Myocyte (in vitro differentiated cells): Measurements from ENCODE around the gene NXT1. TPM values are rescaled to one million over a fixed set of nuclear protein-coding genes. Genes with fewer than 3 reads are reported as not detected.
A peak's percentile ranks its signal among the peaks of the same experiment; 100 is the strongest.

Experiments used
- DNase-seq: peaks from one replicate; pipeline ENCODE4 v3.0.0-alpha.2; 2012; ENCODE audit warnings: low read depth
- total RNA-seq: library from RNA; depleted of rRNA; stranded (reverse); fragments of >200 nt; gene quantifications from 2 replicates; pipeline ENCODE4 v1.2.3, GENCODE V29; 2014

NXT1 gene
- total RNA-seq, 1 donor from 2014 or later: 28.3 TPM

DNA sequence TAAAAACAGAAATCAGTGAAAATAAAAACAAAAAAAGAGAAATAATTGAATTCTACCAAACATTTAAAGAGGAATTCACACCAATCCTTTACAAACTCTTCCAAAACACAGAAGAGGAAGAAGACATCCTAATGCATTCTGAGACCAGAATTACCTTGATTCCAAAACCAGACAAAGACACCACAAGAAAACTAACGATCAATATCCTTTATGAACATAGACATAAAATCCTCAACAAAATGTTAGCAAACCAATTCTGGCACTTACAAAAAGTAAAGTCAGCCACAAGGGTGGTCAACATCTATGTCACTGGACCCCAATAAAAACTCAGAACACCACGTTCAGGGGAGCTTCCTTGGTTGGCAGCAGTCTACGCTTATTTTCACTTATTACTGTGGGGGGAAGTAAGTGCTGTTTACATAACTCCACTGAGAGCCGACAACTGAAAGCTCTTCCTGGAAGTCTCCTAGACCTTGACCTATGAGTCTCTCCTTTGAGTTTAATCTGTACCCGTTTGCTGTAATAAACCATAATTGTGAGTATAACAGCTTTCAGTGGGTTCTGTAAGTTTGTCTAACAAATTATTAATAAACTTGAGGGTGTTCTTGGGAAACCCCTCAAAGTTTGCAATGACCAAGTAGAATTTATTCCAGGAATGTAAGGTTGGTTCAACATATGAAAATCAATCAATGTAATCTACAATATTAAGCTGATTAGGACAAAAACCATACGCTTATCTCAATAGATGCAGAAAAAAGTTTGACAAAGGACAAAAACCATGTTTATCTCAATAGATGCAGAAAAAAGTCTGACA is 35.9 kb downstream of the NXT1 start:
- DNase-seq: no peak

DNA sequence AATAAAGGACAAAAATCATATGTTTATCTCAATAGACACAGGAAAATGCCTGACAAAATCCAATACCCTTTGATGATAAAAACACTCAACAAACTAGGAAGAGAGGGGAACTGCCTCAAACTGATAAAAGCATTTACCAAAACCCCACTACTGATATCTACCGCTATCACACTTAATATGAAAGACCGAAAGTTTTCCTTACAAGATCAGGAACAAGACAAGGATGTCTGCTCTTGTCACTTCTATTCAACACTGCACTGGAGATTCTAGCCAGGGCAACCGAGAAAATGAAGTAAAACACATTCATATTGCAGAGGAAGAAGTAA is 36.5 kb downstream of the NXT1 start:
- DNase-seq: no peak

DNA sequence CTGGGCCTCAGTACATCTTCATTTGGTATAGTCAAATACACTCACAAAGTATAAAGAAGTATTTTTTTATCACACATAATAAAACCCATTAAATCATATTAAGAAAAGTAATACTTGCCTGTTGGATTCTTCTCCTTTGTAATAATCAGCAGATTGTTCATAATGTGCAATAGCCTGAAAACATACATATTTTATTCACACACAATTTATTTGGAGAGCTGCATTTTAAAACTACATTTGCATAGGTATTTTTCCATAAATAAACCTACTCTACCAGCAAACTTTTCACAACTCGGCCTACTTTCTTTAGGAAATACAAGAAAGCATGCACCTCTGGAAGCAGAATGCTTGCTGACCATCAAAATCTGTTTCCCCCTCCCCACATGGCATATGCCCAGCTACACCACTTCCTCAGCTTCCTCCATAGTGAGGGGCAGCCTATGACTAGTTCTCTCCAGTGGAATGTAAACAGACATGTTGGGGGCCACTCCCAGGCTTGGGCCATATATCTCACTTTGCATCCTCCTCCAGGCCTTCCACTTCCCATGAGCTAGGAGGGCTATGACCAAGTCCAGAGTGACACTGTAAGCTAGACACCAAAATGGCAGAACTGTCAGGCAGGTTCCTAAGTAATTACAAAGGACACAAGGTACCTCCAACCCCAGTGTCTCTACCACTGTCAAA is 39.6 kb downstream of the NXT1 start:
- DNase-seq: no peak

DNA sequence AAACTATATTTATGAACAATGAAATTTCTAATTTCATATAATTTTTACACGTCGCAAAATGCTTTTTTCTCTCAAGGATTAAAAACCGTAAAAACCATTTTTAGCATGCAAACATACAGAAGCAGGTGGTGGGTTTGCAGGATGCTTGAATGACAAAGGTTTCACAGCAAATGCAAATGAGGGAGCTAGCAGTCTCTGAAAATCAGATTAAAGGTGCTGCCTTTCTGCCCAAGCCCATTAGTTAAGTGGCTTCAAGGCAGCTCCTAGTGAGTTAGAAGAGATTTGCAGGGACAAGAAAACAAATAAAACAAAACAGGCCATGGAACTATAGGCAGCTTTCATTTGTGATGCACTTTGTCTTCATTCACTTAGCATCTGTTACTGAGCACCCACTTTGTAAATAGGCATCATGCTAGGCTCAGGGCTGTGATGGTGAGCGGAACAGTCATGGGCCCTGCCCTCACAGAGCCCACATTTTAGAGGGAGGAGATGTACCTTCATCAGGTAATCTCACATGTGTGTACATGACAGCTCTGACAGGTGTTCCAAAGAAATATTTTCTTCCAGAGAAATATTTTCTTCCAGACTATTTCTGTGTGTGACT is 41.2 kb downstream of the NXT1 start:
- DNase-seq: no peak

DNA sequence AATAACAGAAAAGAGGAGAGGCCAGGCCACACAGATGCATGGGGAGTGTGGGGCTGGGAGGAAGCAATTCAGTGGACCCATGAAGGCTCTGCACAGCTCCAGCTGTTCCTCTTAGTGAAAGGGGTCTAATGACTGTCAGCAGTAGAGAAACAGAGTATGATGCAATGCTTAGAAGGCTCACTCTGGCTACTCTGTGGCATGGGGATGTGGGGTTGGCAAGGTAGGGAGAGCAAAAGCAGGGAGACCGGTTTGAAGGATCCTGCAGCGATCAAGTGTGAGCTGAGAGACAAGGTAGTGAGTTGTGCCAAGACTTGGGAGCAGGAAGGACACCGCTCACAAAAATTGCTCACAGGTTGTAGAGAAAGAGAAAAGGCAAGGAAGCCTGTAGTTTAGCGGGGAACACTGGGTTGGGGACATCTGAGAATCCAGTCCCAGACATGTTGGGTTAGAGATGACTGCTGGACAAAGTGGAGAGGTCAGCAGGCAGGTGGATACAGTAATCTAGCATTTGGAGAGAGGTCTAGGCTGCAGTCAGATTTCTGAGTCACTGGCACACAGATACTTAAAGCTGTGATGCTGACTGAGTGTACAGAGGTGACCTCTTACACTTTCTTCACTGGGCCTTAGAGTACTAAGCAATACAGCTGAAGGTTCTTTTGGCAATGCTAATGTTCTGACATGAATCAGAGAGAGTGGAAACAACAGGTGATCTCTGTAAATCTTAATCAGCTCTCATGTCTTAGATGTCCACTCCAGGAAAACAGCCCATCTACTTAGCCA is 43.6 kb downstream of the NXT1 start:
- DNase-seq: no peak

DNA sequence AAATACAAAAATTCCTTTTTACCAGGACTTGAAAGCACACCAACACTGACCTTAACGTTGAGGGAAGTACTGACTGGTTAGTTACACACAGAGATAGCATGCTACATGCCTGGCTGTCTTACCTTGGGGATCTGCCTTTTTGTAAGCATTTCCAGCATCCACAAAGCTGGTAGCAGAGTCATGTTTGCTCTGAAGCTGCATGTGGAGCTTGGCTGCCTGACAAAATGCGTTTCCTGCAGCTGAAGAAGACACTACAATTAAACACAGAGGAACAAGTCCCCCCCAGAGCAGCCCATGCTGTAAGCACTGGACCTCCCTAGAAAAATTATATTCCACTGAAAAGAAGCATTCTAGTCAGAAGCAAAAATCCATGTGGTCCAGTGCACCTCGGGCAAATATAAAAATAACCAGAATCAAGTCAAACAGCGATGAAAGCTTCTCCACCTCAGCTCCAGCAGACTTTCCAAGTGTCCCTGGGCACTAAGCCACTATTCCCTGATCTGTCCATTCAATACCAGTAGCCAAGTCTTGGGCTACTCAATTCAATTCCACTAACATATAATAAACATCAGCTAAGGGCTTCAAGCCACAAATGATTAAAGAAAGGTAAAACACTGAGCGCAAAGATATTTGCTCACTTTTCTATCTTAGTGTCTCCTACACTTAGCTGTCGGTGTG is 46.5 kb downstream of the NXT1 start:
- DNase-seq: no peak

DNA sequence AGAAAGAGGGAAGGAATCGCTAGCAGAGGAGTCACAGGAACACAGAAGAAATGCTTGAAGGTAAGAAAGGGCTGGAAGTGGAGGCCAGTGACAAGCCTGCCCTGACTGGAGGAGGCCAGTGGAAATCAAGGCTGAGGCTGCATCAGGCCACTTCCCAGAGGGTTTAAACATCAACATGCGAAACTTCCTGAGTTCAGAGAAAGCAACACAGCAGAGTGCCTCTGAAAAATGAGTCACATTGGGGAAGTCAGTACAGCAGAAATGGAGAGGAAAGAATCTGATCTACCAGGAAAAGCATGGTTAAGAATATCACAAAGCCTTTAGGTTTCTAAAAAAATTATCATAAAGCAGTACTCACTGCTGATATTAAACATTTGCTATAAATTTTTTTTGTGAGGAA is 47.4 kb downstream of the NXT1 start:
- DNase-seq: no peak

DNA sequence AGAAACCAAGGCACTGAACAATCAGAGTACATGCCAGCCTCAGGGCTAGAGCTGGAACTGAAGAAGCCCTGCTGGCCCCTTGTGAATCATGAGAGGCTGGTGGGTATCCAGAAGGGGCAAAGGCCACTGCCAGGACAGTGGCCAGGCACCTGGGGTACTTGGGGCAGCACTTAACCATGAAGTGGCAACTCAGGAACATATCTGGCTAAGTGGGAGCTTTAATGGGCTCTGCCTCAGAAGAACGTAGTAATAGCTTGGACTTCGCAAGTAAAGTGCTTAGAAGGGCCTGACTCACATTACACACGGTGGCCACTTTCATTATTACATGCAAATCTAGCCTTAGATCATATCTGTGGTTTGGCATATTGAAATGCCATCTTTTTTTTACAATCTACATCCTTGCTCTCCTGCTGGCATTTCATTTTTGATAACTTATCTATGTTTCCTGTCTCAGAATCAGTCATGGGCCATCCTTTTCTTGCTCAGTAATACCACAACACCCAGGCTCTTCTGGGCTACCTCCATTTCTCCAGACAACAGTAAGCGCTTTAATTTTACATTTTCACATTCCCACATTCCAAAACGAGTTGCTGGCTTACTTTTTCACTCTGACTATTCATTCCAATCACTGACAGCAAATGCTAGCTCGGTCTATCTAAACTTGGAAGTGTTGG is 49.1 kb downstream of the NXT1 start:
- peak; percentile 43 for DNase-seq

DNA sequence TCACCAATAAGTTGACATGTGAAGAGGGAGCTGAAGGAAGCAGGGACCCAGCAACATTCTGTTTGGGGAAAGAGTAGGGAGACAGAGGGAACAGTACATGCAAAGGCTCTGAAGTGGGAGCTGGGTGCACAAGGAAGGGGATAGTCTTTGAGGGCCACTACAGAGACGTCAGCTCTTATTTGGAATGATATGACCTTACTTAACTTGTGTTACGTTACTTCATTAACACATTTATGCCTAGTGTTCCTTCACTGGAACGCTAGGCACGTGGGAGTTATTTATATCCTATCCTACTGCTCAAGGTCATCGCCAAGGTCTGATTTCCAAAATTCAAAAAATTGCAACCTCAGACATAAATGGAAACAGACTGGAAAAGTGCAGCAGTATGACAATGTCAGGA is 50.5 kb downstream of the NXT1 start:
- DNase-seq: no peak

DNA sequence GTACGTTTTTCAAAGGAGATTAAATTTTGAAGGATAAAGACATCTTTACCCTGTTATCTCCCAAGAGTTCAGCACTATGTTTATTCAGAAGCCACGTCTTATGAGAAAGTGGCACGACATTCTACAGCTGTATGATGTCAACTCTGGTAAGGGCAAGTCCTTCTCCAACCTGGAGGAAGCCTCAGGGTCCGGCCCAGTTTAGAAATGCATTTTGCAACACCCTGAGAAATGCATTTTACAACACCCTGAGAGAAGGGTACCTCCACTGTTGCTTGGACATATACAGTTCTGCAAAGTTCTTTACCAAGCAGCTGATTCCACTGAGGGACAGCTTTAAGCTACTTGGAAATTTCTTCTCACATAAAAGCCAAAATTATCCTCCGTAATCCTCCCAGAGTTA is 53.2 kb downstream of the NXT1 start:
- no peak for DNase-seq

DNA sequence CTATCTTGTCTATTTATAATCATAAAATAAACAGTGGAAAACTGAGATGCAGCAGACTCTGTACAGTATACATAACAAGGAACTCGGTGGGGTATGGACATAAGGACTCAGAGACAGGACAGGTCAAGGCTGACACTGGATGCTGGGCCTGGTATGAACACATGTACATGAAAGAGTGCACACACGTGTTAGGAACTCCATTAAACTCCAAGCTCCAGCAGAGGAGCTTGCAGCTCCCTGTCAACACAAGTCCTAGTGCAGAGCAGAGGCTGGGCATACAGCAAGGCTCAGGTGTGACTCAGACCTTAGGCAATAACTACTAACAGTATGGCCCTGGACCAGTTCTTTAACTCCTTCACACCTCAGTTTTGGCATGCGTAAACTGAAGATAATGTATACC is 53.6 kb downstream of the NXT1 start:
- DNase-seq: no peak

Other genes starting within 250 kb of the NXT1 start
- gene GZF1, start 11.4 kb downstream of the NXT1 start, total RNA-seq: 20.6 and 27.8 TPM in 2 replicates
- gene NAPB, start 70.7 kb downstream of the NXT1 start, total RNA-seq: 12.8 and 14.2 TPM in 2 replicates
- gene CSTL1, start 88.9 kb downstream of the NXT1 start, total RNA-seq: not detected in 2 replicates
- not detected in 2 replicates for gene CST11, start 102.1 kb downstream of the NXT1 start, total RNA-seq
- not detected in 2 replicates for gene CST8, start 140.3 kb downstream of the NXT1 start, total RNA-seq
- not detected in 2 replicates for gene CST9L, start 217.7 kb downstream of the NXT1 start, total RNA-seq